ENCODE measurements around the gene POLR1E. TPM values are rescaled to one million over a fixed set of nuclear protein-coding genes. Genes with fewer than 3 reads are reported as not detected.

The POLR1E gene
- total RNA-seq, 1 experiment from 2014 or later = 45.8 TPM

DNA sequence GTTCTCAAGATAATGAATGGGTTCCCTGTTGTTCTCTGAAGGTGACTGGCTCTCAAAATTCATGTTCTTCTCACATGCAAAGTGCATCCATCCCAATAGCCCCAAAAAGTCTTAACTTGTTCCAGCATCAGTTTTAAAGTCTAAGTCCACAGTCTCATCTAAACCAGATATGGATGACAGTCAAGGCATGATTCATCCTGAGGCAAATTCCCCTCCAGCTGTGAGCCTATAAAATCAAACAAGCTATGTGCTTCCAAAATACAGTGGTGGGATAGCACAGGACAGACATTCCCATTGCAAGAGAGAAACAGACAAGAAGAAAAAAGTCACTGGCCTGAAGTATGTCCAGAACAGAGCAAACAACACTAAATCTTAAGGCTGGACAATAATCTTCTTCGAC lies 65.0 kb downstream of the POLR1E start:
- H3K27me3 Mint-ChIP-seq (ENCODE audit: low read depth) = no peaks in the 10 kb centered on the region
- peaks cover 9% of the 10 kb centered on the region in 2 experiments for H3K4me1 Mint-ChIP-seq
- Histone ChIP-seq H3K23ac (ENCODE audit: insufficient read length, low read depth, low read length) (no peak overlapping the region), H3K79me2 (ENCODE audit: insufficient read depth, low read length) (no peaks in the 10 kb centered on the region), H2BK120ac (ENCODE audit: low read depth, low read length, poor library complexity, severe bottlenecking) (no peak overlapping the region), H2BK12ac (ENCODE audit: insufficient read length, low read depth, low read length) (no peak overlapping the region), H4K5ac (ENCODE audit: insufficient read length, low read depth, low read length) (no peak overlapping the region), H3K27me3 (ENCODE audit: insufficient read depth, low read length) (no peaks in the 10 kb centered on the region), H3K9me3 (ENCODE audit: control insufficient read depth, low read depth, low read length) (no peaks in the 10 kb centered on the region), H3K4me1 (ENCODE audit: insufficient read depth, low read length) (no peaks in the 10 kb centered on the region), H3K56ac (ENCODE audit: insufficient read length, low read depth, low read length) (no peak overlapping the region), H3K23me2 (ENCODE audit: insufficient read length, low read depth, low read length, poor library complexity, severe bottlenecking) (no peaks in the 10 kb centered on the region), H2BK20ac (ENCODE audit: low read depth, low read length, poor library complexity, severe bottlenecking) (no peak overlapping the region), H3T11ph (ENCODE audit: low read length) (no peak overlapping the region), H2AFZ (ENCODE audit: low read length) (no peak overlapping the region), H3K14ac (ENCODE audit: insufficient read depth, low read length) (no peak overlapping the region), H3K79me1 (ENCODE audit: insufficient read depth, low read depth, low read length, poor library complexity, severe bottlenecking) (no peaks in the 10 kb centered on the region), H4K8ac (replicated peaks; ENCODE audit: insufficient read length, low read depth, low read length) (no peak overlapping the region), H2AK5ac (ENCODE audit: insufficient read length, low read length) (no peak overlapping the region), H3K18ac (ENCODE audit: insufficient read length, low read depth, low read length) (no peak overlapping the region), H3K27ac (ENCODE audit: insufficient read length, low read depth, low read length) (no peak overlapping the region), H4K91ac (ENCODE audit: insufficient read length, low read depth, low read length) (no peak overlapping the region), H4K20me1 (ENCODE audit: control insufficient read depth, insufficient read depth, insufficient read length) (no peaks in the 10 kb centered on the region), H3K4me2 (ENCODE audit: insufficient read depth, insufficient read length, low read length) (no peak overlapping the region), H2BK15ac (ENCODE audit: low read depth, low read length) (no peak overlapping the region), H2BK5ac (ENCODE audit: insufficient read length, low read length) (no peak overlapping the region), H3K4ac (ENCODE audit: low read depth, low read length) (no peak overlapping the region), H3K9ac (ENCODE audit: extremely low read depth, insufficient read length, low read length) (no peak overlapping the region)
- no peak for DNase-seq
- no peak overlapping the region for H3K4me3 Mint-ChIP-seq
- TF ChIP-seq, protein P1, sequence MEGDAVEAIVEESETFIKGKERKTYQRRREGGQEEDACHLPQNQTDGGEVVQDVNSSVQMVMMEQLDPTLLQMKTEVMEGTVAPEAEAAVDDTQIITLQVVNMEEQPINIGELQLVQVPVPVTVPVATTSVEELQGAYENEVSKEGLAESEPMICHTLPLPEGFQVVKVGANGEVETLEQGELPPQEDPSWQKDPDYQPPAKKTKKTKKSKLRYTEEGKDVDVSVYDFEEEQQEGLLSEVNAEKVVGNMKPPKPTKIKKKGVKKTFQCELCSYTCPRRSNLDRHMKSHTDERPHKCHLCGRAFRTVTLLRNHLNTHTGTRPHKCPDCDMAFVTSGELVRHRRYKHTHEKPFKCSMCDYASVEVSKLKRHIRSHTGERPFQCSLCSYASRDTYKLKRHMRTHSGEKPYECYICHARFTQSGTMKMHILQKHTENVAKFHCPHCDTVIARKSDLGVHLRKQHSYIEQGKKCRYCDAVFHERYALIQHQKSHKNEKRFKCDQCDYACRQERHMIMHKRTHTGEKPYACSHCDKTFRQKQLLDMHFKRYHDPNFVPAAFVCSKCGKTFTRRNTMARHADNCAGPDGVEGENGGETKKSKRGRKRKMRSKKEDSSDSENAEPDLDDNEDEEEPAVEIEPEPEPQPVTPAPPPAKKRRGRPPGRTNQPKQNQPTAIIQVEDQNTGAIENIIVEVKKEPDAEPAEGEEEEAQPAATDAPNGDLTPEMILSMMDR (conservative IDR thresholded peaks at IDR 0.05) = no peak
- H3K36me3 Mint-ChIP-seq (ENCODE audit: insufficient read depth in 1 of 3, low read depth in 3 of 3) = peaks cover 0 to 13% (median 0%) of the 10 kb centered on the region in 3 experiments; a peak in 1 of 7 replicates
- no CpG with 5 or more reads among the region's 1 CpG for WGBS (ENCODE audit: extremely low coverage, insufficient read length, low lambda C conversion rate)
- peaks cover 0 to 3% of the 10 kb centered on the region in 2 experiments; a peak in 1 of 5 replicates for H3K9me3 Mint-ChIP-seq
- H3K27ac Mint-ChIP-seq = peak overlapping the region in 1 of 3 experiments; percentile 15; a peak in 3 of 7 replicates
